ENCODE data around the gene PPIF.

The PPIF gene

GRCh38 chr10:79404231-79404609 is 57.0 kb downstream of the PPIF start:
- TF ChIP-seq L3MBTL2 (conservative IDR thresholded peaks at IDR 0.05) (no peak), ELF4 (IDR thresholded peaks at IDR 0.05) (no peak), LEF1 (IDR thresholded peaks at IDR 0.05; ENCODE audit: borderline replicate concordance) (no peak), ARNT (IDR thresholded peaks at IDR 0.05) (no peak), BHLHE40 (IDR thresholded peaks at IDR 0.05; ENCODE audit: borderline replicate concordance) (no peak), HDGF (IDR thresholded peaks at IDR 0.05; ENCODE audit: borderline replicate concordance) (no peak), PKNOX1 (IDR thresholded peaks at IDR 0.05) (no peak), TARDBP (IDR thresholded peaks at IDR 0.05) (no peak), CTBP1 (IDR thresholded peaks at IDR 0.05; ENCODE audit: borderline replicate concordance) (no peak), NFRKB (IDR thresholded peaks at IDR 0.05) (no peak), FOXA1 (IDR thresholded peaks at IDR 0.05) (no peak), FOXM1 (IDR thresholded peaks at IDR 0.05; ENCODE audit: borderline replicate concordance) (no peak), FOXK2 (IDR thresholded peaks at IDR 0.05) (no peak), ZNF384 (IDR thresholded peaks at IDR 0.05) (no peak), SP1 (IDR thresholded peaks at IDR 0.05) (no peak), SUZ12 (IDR thresholded peaks at IDR 0.05) (no peak)
- ChIA-PET POLR2A (no interaction called here), CTCF (interaction anchor here (1.6 kb wide), 1 partner anchor 63 kb away, joined by 6 read pairs; no protein-coding TSS in a partner anchor)
- DNase-seq (ENCODE audit: extremely low spot score): no peak

GRCh38 chr10:79404690-79405131 is 57.4 kb downstream of the PPIF start:
- TF ChIP-seq ZNF384 (IDR thresholded peaks at IDR 0.05) (no peak), NFRKB (IDR thresholded peaks at IDR 0.05) (no peak), ELF4 (IDR thresholded peaks at IDR 0.05) (no peak)
- CTCF ChIA-PET: interaction anchor here (1.6 kb wide), 1 partner anchor 63 kb away, joined by 6 read pairs; no protein-coding TSS in a partner anchor
- DNase-seq (ENCODE audit: extremely low spot score): no peak
- POLR2A ChIA-PET: no interaction called here
